Fibroblast of gingiva (primary cell): ENCODE data around the gene SEMA4B.
"Not testable (repeated sequence)": the region's sequence is repeated elsewhere in the genome, so short reads cannot be mapped to it uniquely, and the experiment has no call there.

Experiments used
- DNase-seq: peaks from one replicate; pipeline ENCODE4 v3.0.0-alpha.2; 2011; ENCODE audit warnings: low read depth

Gene SEMA4B

DNA sequence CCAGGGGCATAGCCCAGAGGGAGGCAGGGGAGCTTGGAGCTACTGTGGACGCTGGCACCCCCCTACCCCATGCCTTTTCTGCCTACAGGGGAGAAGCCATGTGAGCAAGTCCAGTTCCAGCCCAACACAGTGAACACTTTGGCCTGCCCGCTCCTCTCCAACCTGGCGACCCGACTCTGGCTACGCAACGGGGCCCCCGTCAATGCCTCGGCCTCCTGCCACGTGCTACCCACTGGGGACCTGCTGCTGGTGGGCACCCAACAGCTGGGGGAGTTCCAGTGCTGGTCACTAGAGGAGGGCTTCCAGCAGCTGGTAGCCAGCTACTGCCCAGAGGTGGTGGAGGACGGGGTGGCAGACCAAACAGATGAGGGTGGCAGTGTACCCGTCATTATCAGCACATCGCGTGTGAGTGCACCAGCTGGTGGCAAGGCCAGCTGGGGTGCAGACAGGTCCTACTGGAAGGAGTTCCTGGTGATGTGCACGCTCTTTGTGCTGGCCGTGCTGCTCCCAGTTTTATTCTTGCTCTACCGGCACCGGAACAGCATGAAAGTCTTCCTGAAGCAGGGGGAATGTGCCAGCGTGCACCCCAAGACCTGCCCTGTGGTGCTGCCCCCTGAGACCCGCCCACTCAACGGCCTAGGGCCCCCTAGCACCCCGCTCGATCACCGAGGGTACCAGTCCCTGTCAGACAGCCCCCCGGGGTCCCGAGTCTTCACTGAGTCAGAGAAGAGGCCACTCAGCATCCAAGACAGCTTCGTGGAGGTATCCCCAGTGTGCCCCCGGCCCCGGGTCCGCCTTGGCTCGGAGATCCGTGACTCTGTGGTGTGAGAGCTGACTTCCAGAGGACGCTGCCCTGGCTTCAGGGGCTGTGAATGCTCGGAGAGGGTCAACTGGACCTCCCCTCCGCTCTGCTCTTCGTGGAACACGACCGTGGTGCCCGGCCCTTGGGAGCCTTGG, 27.0 kb downstream of the SEMA4B start:
- DNase-seq = no peak

GRCh38 chr15:90228960-90229359, 27.8 kb downstream of the SEMA4B start:
- DNase-seq = no peak

- DNase-seq = no peak
Measured at GRCh38 chr15:90230071-90230494, 29.0 kb downstream of the SEMA4B start.

- DNase-seq = no peak
Measured at GRCh38 chr15:90230610-90231009, 29.5 kb downstream of the SEMA4B start.

- DNase-seq = no peak
Measured at GRCh38 chr15:90231028-90232017, 30.2 kb downstream of the SEMA4B start.

DNA sequence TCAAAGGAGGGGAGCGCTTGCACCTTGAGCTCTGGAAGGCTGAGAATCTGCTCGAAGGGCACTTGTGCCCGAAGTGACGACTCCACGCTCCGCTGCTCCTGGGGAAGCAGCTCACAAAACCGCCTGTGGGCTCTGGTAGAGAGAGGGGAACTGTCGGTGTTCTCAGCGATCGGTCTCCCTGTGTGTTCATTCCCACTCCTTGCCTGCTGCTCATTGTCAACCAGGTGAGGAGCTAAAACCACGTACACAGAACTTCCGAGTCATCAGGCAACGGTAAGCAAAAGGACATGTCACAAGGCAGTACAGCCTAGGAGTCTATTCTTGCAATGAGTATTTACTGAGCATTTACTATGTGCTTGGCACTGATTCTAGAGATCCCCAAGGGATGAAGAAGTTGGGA, 31.1 kb downstream of the SEMA4B start:
- DNase-seq = no peak

GRCh38 chr15:90232941-90233386, 31.8 kb downstream of the SEMA4B start:
- DNase-seq = no peak

DNA sequence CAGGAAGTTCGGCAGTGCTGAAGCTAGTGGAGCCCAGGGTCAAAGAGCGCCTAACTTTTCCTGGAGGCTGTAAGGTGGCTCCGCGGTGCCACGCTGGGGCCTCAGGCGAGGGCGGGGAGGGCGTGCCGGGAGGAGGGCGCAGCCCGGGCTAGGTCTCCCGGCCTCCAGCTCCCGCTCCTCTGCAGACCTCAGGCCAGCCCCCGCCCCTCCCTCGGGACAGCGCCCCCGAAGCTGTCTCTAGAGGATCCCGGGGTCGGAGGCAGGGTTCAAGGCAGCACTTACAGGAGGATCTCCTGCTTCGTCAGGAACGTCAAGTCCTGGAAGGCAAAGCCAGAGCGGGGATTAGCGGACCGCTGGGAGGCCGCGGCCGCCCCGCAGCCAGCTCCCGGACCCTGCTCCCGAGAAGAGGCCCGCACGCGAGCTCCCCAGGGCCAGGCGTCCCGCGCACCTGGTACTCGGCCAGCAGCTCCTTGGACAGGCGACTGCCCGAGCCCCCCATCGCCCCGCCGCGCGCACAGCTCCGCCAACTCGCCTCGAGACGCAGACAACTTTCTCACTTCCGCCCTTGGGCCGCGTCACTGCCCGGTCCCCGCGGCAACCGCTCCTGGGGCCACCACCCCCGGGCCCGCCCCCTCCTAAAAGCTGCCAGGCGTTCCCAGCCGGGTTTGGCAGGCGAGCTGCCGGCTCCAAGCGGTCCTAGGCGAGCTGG, 32.4 kb downstream of the SEMA4B start, which contains the start of gene CIB1:
Gene CIB1 (minus strand): TSS at position 555 of the 709 bp plus-strand sequence. CDS start 56 bp downstream, at position 499.
- peak; percentile 96 for DNase-seq

GRCh38 chr15:90234096-90234988, 33.2 kb downstream of the SEMA4B start, which contains the start of gene GDPGP1:
Gene GDPGP1 (plus strand): TSS chr15:90234209. CDS start chr15:90240909, 6,700 bp downstream.
- DNase-seq = no peak

DNA sequence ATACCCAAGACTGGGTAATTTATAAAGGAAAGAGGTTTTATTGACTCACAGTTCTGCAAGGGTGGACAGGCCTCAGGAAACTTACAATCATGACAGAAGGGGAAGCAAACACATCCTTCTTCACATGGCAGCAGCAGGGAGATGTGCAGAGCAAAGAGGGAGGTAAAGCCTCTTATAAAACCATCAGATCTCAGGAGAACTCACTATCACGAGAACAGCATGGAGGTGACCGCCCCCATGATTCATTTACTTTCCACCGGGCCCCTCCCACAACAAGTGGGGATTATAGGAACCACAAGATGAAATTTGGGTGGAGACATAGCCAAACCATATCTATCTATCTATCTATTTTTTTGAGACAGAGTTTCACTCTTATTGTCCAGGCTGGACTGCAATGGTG, 38.2 kb downstream of the SEMA4B start:
- DNase-seq = no peak

GRCh38 chr15:90240856-90241255, 39.7 kb downstream of the SEMA4B start:
- no peak for DNase-seq

DNA sequence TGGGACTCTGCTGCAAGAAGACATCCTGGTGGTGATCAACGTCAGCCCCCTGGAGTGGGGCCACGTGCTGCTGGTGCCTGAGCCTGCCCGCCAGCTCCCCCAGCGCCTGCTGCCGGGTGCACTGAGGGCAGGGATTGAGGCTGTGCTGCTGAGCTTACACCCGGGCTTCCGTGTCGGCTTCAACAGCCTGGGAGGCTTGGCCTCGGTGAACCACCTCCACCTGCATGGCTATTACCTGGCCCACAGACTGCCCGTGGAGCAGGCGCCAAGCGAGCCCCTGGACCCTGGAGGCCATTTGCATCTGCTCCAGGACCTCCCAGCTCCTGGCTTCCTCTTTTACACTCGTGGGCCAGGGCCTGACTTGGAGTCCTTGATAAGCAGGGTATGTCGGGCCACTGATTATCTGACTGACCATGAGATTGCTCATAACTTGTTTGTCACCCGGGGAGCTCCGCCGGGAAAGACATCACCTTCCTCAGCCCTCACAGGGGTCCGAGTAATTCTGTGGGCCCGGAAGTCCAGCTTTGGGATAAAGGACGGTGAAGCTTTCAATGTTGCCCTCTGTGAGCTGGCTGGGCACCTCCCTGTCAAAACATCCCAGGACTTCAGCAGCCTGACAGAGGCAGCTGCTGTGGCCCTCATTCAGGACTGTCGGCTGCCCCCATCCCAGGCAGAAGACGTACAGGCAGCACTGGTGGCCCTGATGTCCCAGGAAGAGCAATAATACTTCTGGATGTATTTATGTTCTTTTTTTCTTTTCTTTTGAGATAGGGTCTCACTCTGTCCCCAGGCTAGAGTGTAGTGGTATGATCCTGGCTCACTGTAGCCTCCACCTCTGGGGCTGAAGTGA, 40.4 kb downstream of the SEMA4B start:
- no peak for DNase-seq

DNA sequence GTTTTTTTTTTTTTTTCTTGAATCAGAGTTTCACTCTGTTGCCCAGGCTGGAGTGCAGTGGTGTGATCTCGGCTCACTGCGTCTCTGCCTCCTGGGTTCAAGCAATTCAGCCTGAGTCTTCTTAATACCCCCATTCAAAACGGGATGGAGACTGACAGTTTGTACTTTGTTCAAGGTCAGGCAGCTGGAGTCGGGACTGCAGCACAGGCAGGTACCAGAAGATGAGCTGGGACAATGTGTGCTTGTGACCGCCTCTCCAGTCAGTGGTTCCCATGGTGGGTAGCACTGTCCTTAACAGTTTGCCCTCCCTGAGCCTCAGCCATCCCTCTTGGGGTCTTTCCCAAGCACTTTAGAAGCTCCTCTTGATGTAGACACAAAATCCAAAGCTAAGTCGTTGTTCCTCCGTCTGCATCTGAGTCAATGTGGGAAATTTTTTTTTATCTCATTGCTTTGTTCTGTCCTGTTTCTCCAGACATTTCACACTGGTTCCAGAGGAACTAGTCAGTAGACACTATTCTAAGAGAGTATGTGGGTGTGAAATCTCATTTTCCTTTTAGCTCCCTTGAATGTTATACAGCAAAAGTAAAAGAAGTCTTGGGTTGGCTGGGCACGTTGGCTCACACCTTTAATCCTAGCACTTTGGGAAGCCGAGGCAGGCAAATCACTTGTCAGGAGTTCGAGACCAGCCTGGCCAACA, 43.0 kb downstream of the SEMA4B start:
- no peak for DNase-seq

DNA sequence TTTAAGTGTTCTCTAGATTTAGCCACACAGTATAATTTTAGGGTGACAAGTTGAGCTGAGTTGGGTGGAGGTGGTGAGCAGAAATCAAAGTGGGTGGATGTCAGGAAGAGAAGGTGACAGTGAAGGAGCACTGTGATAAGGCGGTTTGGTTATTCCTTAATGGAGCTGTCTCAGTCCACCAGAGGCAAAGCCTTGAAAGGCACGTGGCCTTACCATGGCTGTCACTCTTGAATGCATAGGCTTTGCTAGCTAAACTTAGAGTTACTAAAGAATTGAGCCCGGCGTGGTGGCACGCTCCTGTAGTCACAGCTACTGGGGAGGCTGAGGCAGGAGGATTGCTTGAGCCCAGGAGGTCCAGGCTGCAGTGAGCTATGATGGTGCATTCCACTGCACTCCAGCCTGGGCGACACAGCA, 47.7 kb downstream of the SEMA4B start:
- no peak for DNase-seq

DNA sequence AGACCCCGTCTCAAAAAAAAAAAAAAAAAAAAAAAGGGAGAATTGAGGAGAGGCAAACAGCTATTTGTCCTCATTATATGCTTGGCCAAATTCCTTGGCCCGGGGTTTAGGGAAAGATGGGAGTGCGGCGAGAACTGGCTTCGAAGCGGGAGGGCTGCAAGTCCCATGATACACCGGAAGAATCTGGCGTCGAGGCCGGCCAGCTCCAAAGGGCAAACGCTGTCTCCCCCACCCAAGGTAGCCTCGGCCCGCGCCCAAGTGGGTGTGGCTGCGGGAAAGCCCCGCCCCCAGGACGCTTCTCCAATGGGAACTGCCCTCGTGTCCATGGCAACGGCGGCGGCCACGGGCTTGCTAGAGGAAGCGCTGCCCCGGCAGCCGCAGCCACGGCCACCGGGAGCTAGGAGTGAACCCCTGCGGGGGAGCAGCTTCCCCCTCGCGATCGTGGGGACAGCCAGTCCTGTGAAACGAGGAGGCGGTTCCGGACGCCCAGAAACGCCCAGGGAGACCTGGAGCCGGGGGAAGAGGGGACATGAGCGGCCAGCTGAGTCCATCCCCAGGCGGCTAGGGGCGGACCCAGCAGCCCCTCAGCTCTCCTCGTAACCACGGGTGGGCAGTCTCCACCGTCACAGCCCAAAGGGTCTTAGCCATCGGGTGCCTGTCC, 48.2 kb downstream of the SEMA4B start, which contains the start of gene TTLL13:
Gene TTLL13 (plus strand): TSS at position 354 of the 661 bp plus-strand sequence. CDS start 1,075 bp downstream, outside the sequence.
- peak; percentile 76 for DNase-seq

DNA sequence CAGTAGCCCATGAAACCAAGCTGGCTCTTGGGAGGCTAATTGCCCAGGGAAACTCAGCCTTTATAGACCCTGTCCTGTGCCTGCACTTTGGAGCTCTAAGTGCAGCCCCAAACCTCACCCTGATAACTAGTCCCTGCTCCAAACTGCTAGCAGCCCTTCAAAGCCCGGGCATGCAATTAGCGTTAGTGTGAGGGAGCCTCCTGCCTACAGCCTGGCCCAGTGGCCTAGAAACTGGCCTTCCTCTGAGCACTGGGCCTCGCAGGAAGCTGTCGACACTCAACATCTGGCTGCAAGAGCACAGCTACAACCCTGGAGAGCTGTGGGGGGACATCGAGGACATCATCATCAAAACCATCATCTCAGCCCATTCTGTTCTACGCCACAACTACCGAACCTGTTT, 56.6 kb downstream of the SEMA4B start:
- no peak for DNase-seq

DNA sequence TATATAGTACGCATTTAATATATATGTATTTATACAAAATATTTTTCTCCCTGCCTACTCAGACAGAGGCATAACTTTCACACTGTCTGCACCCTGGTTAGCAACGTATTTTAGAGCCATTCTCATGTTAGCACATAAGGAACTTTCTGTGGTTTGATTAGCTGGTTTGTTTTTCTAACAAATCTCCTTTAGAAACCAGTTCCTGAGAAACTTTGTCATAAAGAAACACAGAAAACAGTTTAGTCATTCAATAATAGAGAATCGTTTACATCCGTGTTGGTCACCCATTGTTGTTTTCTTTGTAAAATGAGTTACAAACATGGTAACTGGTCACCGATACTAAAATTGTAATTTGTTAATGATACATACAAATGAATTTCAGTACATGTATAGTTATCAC, 58.4 kb downstream of the SEMA4B start:
- DNase-seq = no peak

- DNase-seq = not testable (repeated sequence)
Measured at GRCh38 chr15:90260731-90261130, 59.6 kb downstream of the SEMA4B start.
